HepG2 (cell line): ENCODE measurements around the gene SHC1. TPM values are rescaled to one million over a fixed set of nuclear protein-coding genes. Genes with fewer than 3 reads are reported as not detected.

ENCODE experiments used
- ARHGAP35 ChIP-seq: sonication (generic); formaldehyde crosslinking; IDR thresholded peaks from 2 replicates; pipeline ENCODE4 v1.9.0; 2022; ENCODE audit warnings: mild to moderate bottlenecking, inconsistent platforms, moderate library complexity, missing genetic modification reagents, borderline replicate concordance
- ATF1 ChIP-seq: IDR thresholded peaks from 2 replicates; pipeline ENCODE4 v1.6.1; 2016; ENCODE audit warnings: mild to moderate bottlenecking, control low read depth
- CAMTA2 ChIP-seq: sonication (generic); formaldehyde crosslinking; IDR thresholded peaks from 2 replicates; pipeline ENCODE4 v1.4.0; 2020; ENCODE audit warnings: mild to moderate bottlenecking, missing genetic modification reagents, borderline replicate concordance
- GATAD2A ChIP-seq: IDR thresholded peaks from 2 replicates; pipeline ENCODE4 v1.6.1; 2016
- JUND ChIP-seq: sonication (generic); formaldehyde crosslinking; IDR thresholded peaks from 2 replicates; pipeline ENCODE4 v1.8.0; 2022; ENCODE audit warnings: mild to moderate bottlenecking, missing genetic modification reagents
- NR3C1 ChIP-seq: sonication (generic); formaldehyde crosslinking; IDR thresholded peaks from 2 replicates; pipeline ENCODE4 v1.4.0; 2020; ENCODE audit warnings: missing genetic modification reagents
- PLRG1 ChIP-seq: fragments of 450-650 bp; conservative IDR thresholded peaks from 2 replicates; pipeline ENCODE4 v1.6.1; 2016
- RERE ChIP-seq: IDR thresholded peaks from 2 replicates; pipeline ENCODE4 v1.6.1; 2016; ENCODE audit warnings: low read depth, missing genetic modification reagents, missing compliant biosample characterization
- SP2 ChIP-seq: sonication (generic); formaldehyde crosslinking; IDR thresholded peaks from 2 replicates; pipeline ENCODE4 v1.5.1; 2020; ENCODE audit warnings: mild to moderate bottlenecking, missing genetic modification reagents
- TBX2 ChIP-seq: sonication (generic); formaldehyde crosslinking; IDR thresholded peaks from 2 replicates; pipeline ENCODE4 v1.5.0; 2020; ENCODE audit warnings: missing genetic modification reagents, mild to moderate bottlenecking, borderline replicate concordance
- ZNF17 ChIP-seq: sonication (generic); formaldehyde crosslinking; IDR thresholded peaks from 2 replicates; pipeline ENCODE4 v1.5.0; 2020; ENCODE audit warnings: mild to moderate bottlenecking, missing genetic modification reagents
- ZNF460 ChIP-seq: sonication (generic); formaldehyde crosslinking; IDR thresholded peaks from 2 replicates; pipeline ENCODE4 v1.5.1; 2020; ENCODE audit warnings: missing genetic modification reagents, mild to moderate bottlenecking, borderline replicate concordance
- ZNF567 ChIP-seq: sonication (generic); formaldehyde crosslinking; IDR thresholded peaks from 2 replicates; pipeline ENCODE4 v1.8.1; 2023; ENCODE audit warnings: mild to moderate bottlenecking, missing genetic modification reagents, borderline replicate concordance
- ZNF646 ChIP-seq: sonication (generic); formaldehyde crosslinking; IDR thresholded peaks from 2 replicates; pipeline ENCODE4 v1.9.0; 2021; ENCODE audit warnings: mild to moderate bottlenecking, missing genetic modification reagents
- ZNF652 ChIP-seq: IDR thresholded peaks from 2 replicates; pipeline ENCODE4 v1.6.1; 2016; ENCODE audit warnings: low read depth, borderline replicate concordance
- polyA plus RNA-seq, 8 experiments: library from polyadenylated mRNA; depleted of rRNA in 3 of 8; stranded (reverse) in 7 of 8; unstranded in 1 of 8; fragments of >200 nt; fragmentation: Illumina TruSeq in 4 of 8; extraction: Trizol in 4 of 8; gene quantifications; 2 replicates each; pipeline versions ENCODE4 v1.2.1 to v1.2.3, GENCODE V29; 2011 to 2016; ENCODE audit warnings: low read depth in 4 of 8, missing spikeins in 1 of 8, mixed read lengths in 1 of 8; ENCODE audit not compliant: insufficient read depth in 1 of 8
- total RNA-seq, 5 experiments: library from RNA; depleted of rRNA; stranded (reverse); fragments of >200 nt; fragmentation: Illumina TruSeq; extraction: Trizol; gene quantifications; 2 replicates each; pipeline ENCODE4 v1.2.3, GENCODE V29; 2016; ENCODE audit warnings: low read depth in 1 of 5
- TF ChIP-seq, protein P1 (sequence below): sonication (generic); formaldehyde crosslinking; IDR thresholded peaks from 2 replicates; pipeline ENCODE4 v1.5.0; 2020; ENCODE audit warnings: missing genetic modification reagents

Gene SHC1
- total and polyA plus RNA-seq, 2 of the 13 experiments (the other 11 are each of a cell fraction or from before 2014, with no cell fraction given): 52.0 to 137 TPM

DNA sequence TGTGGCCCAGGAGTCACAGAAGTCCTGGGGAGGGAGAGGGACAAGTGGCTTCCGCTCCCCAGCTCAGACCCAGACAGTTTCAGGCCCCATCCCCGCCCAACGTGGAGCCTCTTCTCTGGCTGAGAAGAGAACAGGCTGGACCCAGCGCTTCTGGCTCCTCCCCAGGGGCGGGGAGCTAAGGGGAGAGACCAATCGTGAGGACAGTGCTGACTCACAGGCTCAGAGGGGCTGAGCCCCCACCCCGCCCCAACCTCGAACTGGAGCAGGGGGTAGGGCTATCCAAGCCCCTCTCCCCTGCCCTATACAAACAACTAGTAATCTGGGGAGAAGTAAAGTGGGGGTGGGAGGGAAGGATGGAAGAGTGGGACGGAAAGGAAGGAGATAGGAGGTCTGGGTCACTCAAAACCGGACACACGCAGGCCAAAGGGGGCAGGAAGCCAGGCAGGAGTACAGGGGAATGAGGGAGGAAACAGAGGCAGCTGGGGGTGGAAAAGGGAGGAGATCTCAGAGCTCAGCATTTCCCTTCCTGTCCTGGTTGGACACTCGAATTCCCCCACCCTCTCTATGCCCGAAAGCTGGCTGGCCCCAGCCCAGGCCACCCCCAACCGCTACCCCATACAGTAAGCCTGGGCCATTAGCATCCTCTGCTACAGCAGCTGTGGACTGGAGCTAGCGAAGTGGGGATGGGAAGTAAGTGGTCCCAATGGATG, at the start of gene SHC1 (continued):
- no peak for TF ChIP-seq RERE (CRISPR knock-in tag)
- TF ChIP-seq ZNF567 (CRISPR knock-in tag): no peak
- TF ChIP-seq, protein P1, sequence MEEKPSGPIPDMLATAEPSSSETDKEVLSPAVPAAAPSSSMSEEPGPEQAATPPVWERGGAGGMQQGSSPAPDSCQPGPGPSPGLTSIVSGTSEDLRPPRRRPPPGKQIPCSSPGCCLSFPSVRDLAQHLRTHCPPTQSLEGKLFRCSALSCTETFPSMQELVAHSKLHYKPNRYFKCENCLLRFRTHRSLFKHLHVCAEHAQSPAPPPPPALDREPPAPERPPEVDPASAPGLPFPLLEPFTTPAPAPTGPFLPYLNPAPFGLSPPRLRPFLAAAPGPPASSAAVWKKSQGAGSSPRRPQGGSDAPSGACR (CRISPR knock-in tag): no peak
- TF ChIP-seq PLRG1: no peak
- TF ChIP-seq ARHGAP35 (CRISPR knock-in tag): no peak
- no peak for TF ChIP-seq ZNF652 (CRISPR knock-in tag)
- no peak for TF ChIP-seq JUND (CRISPR knock-in tag)
- TF ChIP-seq SP2 (CRISPR knock-in tag): peak; percentile 41; the same call in 1 of the 2 replicates
- no peak for TF ChIP-seq CAMTA2 (CRISPR knock-in tag)
- TF ChIP-seq TBX2 (CRISPR knock-in tag): peak; percentile 48; the same call in 1 of the 2 replicates
- TF ChIP-seq GATAD2A (CRISPR knock-in tag): 0 out of 2 replicates have a peak, but pooled peaks have one; percentile 32
- TF ChIP-seq NR3C1 (CRISPR knock-in tag): no peak
- no peak for TF ChIP-seq ZNF17 (CRISPR knock-in tag)
- TF ChIP-seq ATF1 (CRISPR knock-in tag): peak; percentile 44; the same call in 1 of the 2 replicates
- TF ChIP-seq ZNF646 (CRISPR knock-in tag): no peak
- TF ChIP-seq ZNF460 (CRISPR knock-in tag): no peak
